Psoas muscle (tissue), 8 donors: ENCODE data around the gene TTYH3. TPM values are rescaled to one million over a fixed set of nuclear protein-coding genes. Genes with fewer than 3 reads are reported as not detected.

ENCODE experiments used
- ATAC-seq, 4 donors: fragments of 200-7000 bp; cut with Tn5 transposase; one replicate each; pipeline ENCODE4 v1.9.1; 2020; ENCODE audit warnings: moderate library complexity in 3 of 4, mild to moderate bottlenecking in 2 of 4
- DNase-seq, 2 donors: peaks; one replicate each; pipeline ENCODE4 v3.0.0-alpha.2; 2020
- H3K27ac ChIP-seq: fragments of 200-600 bp; one replicate; pipeline ENCODE4 v1.8.0; 2022
- H3K27me3 ChIP-seq, 3 donors: fragments of 200-600 bp in 1 of 3; one replicate each; pipeline versions ENCODE4 v1.6.1 to v1.8.0; 2013 to 2022; ENCODE audit warnings: low read length in 2 of 3, mild to moderate bottlenecking in 2 of 3, moderate library complexity in 1 of 3; ENCODE audit not compliant: insufficient read depth in 3 of 3
- H3K36me3 ChIP-seq, 2 donors: fragments of 200-600 bp in 1 of 2; one replicate each; pipeline versions ENCODE4 v1.6.1 to v1.8.0; 2013 to 2022; ENCODE audit warnings: low read depth in 1 of 2, mild to moderate bottlenecking in 1 of 2, moderate library complexity in 1 of 2; ENCODE audit not compliant: insufficient read depth in 1 of 2
- H3K4me1 ChIP-seq: fragments of 200-600 bp; one replicate; pipeline ENCODE4 v1.8.0; 2022
- H3K4me3 ChIP-seq: fragments of 200-600 bp; one replicate; pipeline ENCODE4 v1.8.0; 2022; ENCODE audit warnings: mild to moderate bottlenecking
- H3K9me3 ChIP-seq: fragments of 200-600 bp; one replicate; pipeline ENCODE4 v1.8.0; 2022
- CTCF ChIP-seq: fragments of 200-600 bp; IDR thresholded peaks from one replicate; pipeline ENCODE4 v1.8.0; 2022; ENCODE audit warnings: antibody characterized with exemption
- WGBS, 3 donors: extraction: QIAGEN DNeasy Blood & Tissue Kit; methylation state at CpG; one replicate each; pipeline versions ENCODE4 v1.1.6 to v1.1.7; 2013; 5-methylcytosine and 5-hydroxymethylcytosine counted together
- intact Hi-C, 2 donors: fragments of 100-400 bp; cut with DNase I; formaldehyde crosslinking; loops; one replicate each; pipeline versions ENCODE4 v1.11.0 to v1.14.2; 2022
- long read RNA-seq, 2 donors: library from polyadenylated mRNA; unstranded; transcript quantifications; one replicate each; pipeline ENCODE4 v2.0.0, GENCODE V29; 2021
- polyA plus RNA-seq, 3 donors: library from polyadenylated mRNA; stranded (reverse); fragments of 200-250 nt; gene quantifications; one replicate each; pipeline ENCODE4 v1.2.3, GENCODE V29; 2013
- total RNA-seq, 4 donors: library from RNA; stranded (reverse); fragmentation: NEBNext Ultra II Directional in 2 of 4; extraction: Animal tissue kit (Norgen Biotek cat#: 25700) in 2 of 4; gene quantifications; one replicate each; pipeline versions ENCODE4 v1.2.1 to v1.2.4, GENCODE V29; 2021 to 2023
- donor health status: healthy with polysubstance abuse.
- donor health status: DM: no; HTN: no; CAD: no; lungs with moderate emphysema.
- donor health status: Bipolar disorder and iron deficiency.
- donor health status: healthy.
- donor health status: DM: yes; HTN: yes; CAD: no.
- donor health status: DM: no; HTN: no; CAD: no.
- donor health status: DM: no; HTN: no; CAD: no.
- donor health status: DM: yes; HTN: yes; CAD: no.

Gene TTYH3
- total RNA-seq (10 to 100 TPM in 1 of 4 donors, 1 to 10 TPM in 3; 6.5 to 11.3 (median 7.1) TPM), polyA plus RNA-seq (1 to 10 TPM; 1.3 to 2.4 (median 1.9) TPM)
- long read RNA-seq, donor 1, partial matches to known transcripts, result 0 of 2 reads
- long read RNA-seq, donor 1, other reads (novel, unspliced or antisense), result 2 of 2 reads
- long read RNA-seq, donor 2, full-length matches to known transcripts, result 1 of 4 reads
- long read RNA-seq, donor 2, partial matches to known transcripts, result 0 of 4 reads
- long read RNA-seq, donor 2, other reads (novel, unspliced or antisense), result 3 of 4 reads

GRCh38 chr7:2631946-2632732 lies at the start of gene TTYH3:
TTYH3 (plus strand) TSS chr7:2631986; CDS start chr7:2632156, 170 bp downstream.
- Histone ChIP-seq H3K4me1 (peaks cover 29% of the 10 kb centered on the region), H3K27ac (peak within 1 kb of the TSS; percentile 66), H3K4me3 (peak within 1 kb of the TSS; percentile 86), H3K27me3 (no peaks in the 10 kb centered on the region), H3K9me3 (no peaks in the 10 kb centered on the region), H3K36me3 (no peaks in the 10 kb centered on the region)
- WGBS, 3 donors, result 2 to 9% (median 5%) methylated on average over 15 to 60 of the region's 62 CpGs
- ATAC-seq (peak in 1 of 4 donors; percentile 6), DNase-seq (peak; percentile 55 to 72)
- no peak for TF ChIP-seq CTCF
- intact Hi-C loops, result loop anchor here in 1 of 2 donors (5.0 kb wide), 1 partner anchor 75 kb away; the partner anchor contains the start of genes BRAT1 and IQCE

DNA sequence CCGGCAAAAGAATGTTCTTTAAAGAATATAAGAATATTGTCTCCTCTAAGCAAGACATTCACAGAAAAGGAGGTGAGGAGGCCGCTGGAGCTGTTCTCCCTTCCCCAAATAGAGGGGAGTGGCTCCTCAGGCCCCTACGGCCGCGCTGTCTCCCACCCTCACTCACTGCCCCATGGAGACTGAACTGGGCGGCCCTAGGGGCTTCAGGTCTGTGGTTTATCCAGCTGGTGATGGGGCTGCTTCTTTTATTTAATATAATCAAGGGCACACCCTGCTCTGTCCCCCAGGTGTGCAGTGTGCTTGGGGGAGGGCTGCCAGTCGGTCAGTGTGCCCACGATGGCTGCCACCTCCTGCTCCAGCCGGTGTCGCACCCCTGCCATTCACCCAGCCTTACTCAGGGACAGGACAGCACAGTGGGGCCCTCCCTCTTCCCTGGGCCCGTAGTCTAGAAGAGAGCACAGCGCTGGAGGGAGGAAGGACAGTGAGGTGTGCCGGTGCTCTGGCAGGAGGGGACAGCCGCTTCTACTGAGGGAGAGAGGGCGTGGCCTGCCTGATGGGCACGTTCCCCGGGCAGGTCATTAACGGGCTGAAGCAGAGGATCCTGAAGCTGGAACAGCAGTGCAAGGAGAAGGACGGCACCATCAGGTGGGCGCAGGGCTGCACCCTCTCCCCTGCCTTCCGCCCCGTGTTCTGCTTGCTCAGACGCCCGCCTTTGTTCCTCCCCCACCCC lies 49.6 kb upstream of the TTYH3 start:
- peaks cover 0 to 35% of the 10 kb centered on the region in 2 donors for H3K36me3 ChIP-seq
- intact Hi-C loops, result no loop called here
- ATAC-seq, result no peak

GRCh38 chr7:2583798-2584580 lies 47.8 kb upstream of the TTYH3 start:
- Histone ChIP-seq H3K4me3 (no peak overlapping the region), H3K4me1 (no peaks in the 10 kb centered on the region), H3K27me3 (no peaks in the 10 kb centered on the region), H3K36me3 (peaks cover 0 to 27% of the 10 kb centered on the region in 2 donors), H3K9me3 (no peaks in the 10 kb centered on the region), H3K27ac (no peak overlapping the region)
- DNase-seq, result no peak
- WGBS, 3 donors, result 88 to 90% (median 90%) methylated on average over 22 to 47 of the region's 54 CpGs
- no peak for TF ChIP-seq CTCF
- intact Hi-C loops, result no loop called here
- ATAC-seq, result no peak

More for the DNA sequence above, 49.6 kb upstream of the TTYH3 start:
- H3K4me1 ChIP-seq, result no peaks in the 10 kb centered on the region
- H3K9me3 ChIP-seq, result no peaks in the 10 kb centered on the region
- TF ChIP-seq CTCF, result no peak
- WGBS, 3 donors, result 86 to 90% (median 90%) methylated on average over 22 to 24 of the region's 24 CpGs
- no peak for DNase-seq
- H3K27me3 ChIP-seq, result no peaks in the 10 kb centered on the region
- no peak overlapping the region for H3K27ac ChIP-seq
- H3K4me3 ChIP-seq, result no peak overlapping the region

DNA sequence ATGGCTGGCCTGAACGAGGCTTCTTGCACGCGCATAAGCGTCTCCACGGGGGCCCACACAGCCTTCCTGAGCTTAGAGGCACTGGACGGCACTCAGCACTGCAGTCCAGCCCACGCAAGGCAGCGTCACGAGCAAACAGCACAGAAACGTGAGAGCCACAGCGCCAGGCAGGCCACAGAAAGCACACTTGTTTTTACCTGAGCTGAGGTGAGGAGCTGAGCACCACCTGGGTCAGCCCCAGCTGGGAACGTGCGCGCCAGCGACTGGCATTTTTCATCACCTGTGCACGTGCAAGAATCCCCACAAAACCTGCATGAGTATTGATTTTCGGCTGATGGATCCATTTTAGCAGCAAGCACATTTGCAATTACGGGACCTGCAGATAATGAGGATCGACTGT lies 46.3 kb upstream of the TTYH3 start:
- no peaks in the 10 kb centered on the region for H3K9me3 ChIP-seq
- no peak for TF ChIP-seq CTCF
- H3K27ac ChIP-seq, result no peak overlapping the region
- ATAC-seq (no peak), DNase-seq (no peak)
- H3K36me3 ChIP-seq, result peaks cover 0 to 36% of the 10 kb centered on the region in 2 donors
- intact Hi-C loops, result no loop called here
- no peaks in the 10 kb centered on the region for H3K27me3 ChIP-seq
- no peak overlapping the region for H3K4me3 ChIP-seq
- 86 to 88% (median 87%) methylated on average over 19 of the region's 19 CpGs for WGBS, 3 donors
- no peaks in the 10 kb centered on the region for H3K4me1 ChIP-seq
